Activated CD4-positive, alpha-beta T cell treated with anti-CD3 and anti-CD28 coated beads, Interleukin-2, amount 50 U/mL, for 24 hours (primary cell): ENCODE measurements around the gene CCND1.

Experiments used
- DNase-seq, 2 donors: peaks; one replicate each; pipeline ENCODE4 v3.0.0-alpha.2; 2020; ENCODE audit warnings: low read depth in 1 of 2, low spot score in 1 of 2

CCND1 gene

DNA sequence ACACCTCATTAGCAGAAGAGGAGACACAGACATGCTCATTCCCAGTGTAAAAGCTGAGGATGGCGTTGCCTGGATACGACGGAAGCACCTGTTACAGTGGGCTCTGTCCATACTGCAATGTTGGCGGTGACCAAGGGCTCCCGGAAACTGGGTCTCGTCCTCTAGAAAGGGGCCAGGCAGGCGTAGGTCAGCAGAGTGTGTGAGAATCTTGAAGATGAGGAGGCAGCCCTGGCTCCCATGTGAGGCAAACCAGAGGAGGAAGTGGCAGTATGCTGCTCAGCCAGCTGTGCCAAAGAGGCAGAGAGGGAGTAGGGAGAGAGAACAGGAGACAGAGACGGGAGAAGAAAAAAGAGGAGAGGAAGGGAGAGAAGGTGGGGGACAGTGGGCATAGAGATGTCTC is 23.9 kb downstream of the CCND1 start:
- no peak for DNase-seq

DNA sequence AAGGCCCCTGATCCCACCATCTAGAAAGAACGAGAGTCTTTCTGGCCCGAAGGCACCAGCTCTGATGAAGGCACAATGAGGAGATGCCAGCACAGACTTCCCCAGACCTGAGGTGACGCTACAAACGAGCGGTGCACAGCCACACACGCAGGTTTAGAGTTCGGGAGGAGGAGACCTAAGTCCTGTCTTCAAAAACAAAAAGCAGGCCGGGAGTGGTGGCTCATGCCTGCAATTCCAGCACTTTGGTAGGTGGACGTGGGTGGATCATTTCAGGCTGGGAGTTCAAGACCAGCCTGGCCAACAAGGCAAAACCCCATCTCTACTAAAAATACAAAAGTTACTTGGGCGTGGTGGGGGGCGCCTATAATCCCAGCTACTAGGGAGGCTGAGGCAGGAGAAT is 24.7 kb downstream of the CCND1 start:
- no peak for DNase-seq

DNA sequence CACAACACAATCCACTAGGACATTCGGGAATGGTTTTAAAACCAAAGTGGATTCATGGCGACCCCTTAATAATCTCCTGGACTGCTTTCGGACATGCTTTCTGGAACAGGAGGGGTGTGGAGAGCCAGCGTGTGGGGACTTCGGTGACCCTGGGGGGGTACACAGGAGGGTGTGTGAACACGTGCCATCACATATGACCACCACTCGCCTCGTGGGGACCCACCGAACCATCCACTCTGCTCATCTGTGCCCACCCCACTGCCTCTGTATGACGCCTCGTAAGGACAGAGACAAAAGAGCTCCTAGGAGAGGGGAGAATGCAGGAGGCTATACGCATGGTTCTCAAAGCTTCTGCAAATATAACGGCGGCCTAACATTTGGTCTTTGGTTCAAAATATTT is 25.3 kb downstream of the CCND1 start:
- no peak for DNase-seq

DNA sequence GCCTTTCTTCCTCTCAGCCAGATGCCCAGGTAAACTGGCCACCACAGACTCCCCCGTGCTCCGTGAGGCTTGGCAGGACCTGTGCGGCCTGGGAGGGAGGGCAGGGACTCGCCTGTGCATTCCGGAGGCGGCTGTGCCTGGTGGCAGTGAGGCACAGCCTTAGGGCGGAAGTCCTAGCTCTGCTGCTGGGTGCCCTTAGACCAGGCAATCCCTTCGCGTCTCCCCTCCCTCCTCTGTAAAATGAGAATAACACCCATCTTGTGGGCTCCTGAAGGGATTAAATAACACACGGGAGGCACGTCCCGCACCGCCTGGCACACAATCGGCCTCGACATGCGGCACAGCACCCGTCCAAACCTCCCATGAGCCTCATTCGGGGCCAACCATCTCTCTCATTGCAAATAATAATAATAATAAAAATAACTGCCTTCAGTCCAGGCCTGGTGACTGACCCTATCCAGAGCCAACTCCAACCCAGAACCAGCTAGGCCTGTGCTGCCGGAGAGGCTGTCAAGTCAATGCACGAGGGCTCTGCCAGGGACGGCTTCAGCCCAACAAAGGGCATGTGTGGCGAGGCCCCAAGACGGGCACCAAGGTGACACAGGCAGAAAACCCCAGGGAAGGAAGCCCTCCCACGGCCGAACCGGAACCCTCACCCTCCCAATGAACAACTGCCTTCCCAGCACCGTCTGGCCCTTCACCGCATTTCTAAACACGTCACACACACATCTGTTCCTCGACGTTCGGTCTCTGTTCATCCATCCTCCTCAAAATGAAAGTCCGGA is 26.0 kb downstream of the CCND1 start:
- no peak for DNase-seq

DNA sequence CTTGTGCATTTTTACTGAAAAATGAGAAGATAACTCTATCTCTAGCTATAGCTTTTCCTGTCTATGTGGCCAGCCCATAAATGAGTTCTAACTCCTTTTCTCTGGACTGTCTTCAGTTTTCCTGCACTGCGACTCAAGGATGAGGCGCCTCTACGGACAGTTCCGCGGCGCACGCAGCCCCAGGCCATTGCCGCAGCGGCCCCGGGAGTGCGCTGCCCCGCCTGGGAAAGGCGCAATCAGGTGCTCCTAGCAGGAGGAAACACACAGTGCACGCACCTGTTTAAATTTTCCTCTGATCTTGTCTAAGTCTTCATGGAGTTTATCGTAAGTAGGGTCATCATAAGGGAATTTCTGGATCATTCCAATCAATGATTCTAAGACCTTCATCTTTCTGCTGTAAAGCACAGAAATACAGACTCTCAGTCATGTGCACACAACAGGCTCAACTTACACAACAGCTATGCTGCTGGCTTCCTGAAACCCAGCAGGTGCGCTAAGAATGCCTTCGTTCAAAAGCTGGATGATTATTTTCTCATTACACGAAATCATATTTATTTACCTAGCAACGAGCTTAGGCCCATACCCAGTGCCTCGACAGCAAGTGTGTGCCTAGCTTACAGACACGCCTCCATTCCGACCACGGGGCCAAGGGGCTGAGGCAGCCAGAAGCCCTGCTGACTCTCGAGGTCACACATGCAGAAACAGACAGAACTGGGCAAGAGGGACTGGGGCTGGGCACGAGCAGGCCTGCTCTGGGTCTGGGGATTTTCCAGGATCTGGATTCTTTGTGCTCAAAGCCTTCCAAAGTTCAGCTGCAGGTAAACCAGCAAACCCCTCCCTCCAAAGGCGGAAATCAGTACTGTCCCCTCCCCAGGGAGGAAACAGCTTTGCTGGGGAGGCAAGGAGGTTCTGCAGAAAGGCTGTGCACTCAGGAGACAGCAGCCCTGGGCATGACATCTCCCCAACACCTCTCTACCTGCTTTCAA is 27.0 kb downstream of the CCND1 start:
- DNase-seq, result no peak

DNA sequence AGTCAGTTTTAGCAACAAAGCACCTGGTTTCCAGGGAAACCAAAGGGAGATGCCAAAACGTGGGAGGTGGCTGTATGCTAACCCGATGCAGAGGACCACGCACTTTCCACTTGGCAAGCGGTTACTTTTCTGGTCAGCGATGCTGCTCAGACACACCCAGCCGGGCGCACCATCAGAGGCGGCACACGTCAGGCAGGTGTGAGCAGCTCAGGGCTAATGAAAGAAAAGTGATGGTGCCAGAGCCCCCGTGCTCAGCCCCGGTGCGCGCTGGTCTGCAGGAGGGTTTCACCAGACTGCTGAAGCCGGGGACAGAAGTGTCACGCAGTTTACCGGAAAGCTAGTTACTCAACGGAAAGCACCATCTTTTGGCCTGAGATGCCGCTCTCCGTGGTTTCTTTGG is 28.5 kb downstream of the CCND1 start:
- no peak for DNase-seq

DNA sequence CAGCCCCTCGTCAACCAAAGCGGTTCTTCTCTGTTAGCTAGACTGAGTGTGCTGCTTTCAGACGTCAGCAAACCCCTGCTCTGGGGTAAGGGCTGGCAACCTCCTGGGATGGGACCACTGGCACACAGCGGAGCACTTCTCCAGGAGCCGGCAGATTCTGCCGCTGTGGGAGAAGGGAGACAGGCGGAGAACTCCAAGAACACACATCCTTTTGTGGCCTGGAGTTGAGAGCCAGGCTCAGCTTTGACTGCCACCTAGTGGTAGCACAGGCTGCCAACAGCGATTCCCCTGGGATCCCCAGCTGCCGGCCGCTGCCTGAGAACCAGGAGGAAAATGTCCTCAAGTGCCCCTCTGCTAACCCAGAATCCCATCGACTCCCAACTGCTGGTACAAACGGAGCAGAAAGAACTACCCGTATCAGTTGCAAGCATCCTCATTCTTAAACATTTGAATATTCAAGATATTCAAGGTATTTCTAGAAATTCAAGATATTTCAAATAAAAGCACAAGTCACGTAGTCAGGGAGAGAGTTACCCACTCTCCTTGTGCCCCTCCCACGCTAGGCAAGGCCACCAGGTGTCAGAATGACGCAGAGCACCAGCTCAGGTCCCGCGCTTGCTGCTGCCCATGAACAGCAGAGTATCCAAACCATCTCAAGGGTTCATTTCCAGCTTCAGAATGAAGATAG is 29.3 kb downstream of the CCND1 start:
- peak; percentile 29 to 45 for DNase-seq

DNA sequence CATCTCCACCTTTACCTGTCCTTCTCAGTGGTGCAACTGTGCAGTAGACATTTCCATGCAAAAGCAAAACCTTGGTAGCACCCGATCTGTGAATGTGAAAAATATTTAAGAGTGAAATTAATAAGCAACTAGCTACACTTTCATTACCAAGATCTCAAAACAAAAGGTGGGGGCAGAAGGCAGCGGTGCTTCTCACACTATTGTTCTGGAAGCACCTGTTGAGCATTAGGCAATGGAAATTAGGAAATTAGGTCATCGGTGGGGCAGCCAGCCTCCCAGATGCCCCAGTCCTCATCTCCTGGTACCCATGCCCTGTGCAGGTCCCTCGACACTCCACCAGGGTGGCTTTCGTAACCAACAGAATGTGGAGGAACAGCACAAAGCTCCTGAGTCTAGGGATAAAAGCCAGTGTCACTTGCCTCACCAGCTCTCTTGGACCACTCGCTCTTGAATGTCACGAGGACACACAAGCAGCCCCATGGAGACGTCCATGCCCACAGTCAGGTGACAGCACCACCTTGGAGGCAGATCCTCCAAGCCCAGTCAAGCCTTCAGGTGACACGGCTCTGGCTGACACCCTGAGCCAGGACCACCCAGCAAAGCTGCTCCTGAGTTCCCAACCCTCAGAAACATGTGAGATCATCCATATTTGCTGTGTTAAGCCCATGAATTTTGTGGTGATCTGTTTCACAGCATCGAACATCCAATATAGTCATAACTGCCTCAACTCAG is 30.9 kb downstream of the CCND1 start:
- no peak for DNase-seq

DNA sequence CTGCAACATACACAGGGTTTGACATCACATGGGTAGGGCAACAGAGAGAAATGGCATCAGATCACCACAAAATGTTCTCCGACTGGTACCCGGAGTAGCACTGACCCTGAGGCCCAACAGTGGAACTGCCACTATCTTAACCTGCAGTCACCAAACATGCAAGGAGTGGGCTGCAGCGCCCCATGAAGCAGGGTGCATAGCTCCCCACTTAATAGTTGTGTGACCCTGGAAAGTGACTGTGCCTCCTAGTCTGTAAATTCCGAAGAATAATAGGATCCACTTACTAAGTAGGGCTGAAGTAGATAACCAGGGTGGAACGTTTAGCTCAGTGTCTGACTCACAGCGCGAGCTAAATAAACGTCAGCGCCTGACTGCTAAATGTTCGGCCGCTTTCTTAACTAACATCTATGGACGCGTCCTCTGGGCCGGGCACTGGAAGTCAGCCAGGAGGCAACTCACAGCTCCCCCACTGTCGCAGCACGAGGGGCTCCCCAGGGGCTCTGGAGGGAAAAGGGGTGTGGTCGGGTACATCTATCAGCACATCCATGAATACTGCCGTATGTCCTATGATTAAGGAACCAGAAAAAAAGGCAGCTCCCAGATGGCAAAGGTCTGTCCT is 33.4 kb downstream of the CCND1 start:
- DNase-seq, result peak in 1 of 2 donors; percentile 14

DNA sequence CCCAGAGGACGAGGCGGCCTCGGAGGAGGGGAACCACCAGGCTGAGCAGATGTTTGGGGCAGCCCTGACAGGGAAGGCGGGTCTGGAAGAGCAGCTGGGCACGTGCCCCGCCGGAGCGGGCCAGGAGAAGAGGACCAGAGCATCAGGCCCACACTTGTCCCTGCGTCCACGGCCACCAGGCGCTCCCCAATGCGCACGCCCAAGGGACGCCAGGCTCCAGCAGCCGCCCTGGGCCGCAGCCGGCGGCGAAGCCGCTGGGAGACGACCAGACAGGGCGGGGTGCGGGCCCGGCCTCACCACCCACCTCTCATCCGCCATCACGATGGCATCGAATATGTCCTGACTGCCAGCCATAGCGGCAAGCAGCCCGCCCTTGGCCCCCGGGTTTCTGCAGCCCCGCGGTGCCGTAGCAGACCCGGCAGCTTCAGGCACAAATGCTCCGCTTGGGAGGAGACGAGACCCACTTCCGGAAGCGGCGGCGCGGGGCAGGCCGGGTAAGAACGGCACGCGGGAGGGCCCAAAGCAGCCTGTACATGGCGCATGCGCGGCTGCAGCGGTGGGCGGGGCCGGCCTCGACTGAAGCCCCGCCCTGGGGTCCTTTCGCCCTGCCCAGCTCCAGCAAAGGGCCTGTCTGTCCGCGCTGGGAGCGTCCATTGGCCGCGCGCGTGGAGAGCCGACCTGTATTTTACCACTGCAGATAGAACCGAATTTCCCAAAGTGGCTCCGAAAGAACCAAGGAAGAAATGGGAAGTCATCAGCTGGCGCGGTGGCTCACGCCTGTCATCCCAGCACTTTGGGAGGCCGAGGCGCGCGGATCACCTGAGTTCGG is 34.1 kb downstream of the CCND1 start, which contains the start of gene LTO1:
Gene LTO1 (minus strand): TSS at position 468 of the 829 bp plus-strand sequence. CDS start 114 bp downstream, at position 354.
- peak; percentile 92 to 94 for DNase-seq

DNA sequence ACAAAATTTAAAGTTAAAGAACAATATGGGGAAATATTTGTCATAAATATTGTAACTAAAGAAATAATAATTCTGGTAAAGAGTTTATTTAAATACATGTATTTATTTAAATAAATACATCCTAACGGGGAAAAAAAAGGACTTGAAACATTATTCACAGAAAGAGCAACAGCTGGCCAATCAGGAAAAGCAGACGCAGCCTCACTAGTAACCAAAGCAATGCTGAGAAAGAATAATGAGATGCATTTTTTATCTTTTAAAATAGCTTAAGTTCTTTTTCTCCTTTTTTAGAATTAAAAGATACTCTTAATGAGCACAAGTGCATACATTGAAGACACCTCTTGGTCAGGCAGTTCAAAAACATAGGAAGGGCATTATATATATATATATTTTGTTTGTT is 36.8 kb downstream of the CCND1 start:
- no peak for DNase-seq

DNA sequence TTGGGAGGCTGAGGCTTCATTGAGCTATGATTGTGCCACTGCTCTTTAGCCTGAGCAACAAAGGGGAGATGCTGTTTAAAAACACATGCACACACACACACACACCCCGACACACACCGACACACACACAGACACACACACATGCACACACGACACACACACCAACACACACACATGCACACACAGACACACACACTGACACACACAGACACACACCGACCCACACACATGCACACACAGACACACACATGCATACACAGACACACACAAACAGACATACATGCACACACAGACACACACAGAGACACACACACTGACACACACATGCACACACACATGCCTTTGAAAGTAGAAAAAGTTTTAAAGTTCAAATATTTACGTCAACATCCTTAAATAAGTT is 39.7 kb downstream of the CCND1 start:
- no peak for DNase-seq

DNA sequence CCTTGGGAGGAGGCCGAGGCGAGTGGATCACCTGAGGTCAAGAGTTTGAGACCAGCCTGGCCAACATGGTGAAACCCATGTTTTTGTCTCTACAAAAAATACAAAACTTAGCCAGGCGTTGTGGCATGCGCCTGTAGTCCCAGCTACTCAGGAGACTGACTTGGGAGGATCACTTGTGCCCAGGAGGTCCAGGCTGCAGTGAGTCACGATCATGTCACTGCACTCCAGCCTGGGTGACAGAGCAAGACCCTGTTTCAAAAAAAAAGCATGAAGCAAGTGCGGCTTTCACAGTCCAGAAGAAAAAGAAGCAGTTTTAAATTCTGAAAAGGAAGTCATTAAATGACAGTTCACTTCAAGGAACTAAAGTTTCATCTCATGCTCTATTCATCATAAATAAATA is 41.3 kb downstream of the CCND1 start:
- no peak for DNase-seq

DNA sequence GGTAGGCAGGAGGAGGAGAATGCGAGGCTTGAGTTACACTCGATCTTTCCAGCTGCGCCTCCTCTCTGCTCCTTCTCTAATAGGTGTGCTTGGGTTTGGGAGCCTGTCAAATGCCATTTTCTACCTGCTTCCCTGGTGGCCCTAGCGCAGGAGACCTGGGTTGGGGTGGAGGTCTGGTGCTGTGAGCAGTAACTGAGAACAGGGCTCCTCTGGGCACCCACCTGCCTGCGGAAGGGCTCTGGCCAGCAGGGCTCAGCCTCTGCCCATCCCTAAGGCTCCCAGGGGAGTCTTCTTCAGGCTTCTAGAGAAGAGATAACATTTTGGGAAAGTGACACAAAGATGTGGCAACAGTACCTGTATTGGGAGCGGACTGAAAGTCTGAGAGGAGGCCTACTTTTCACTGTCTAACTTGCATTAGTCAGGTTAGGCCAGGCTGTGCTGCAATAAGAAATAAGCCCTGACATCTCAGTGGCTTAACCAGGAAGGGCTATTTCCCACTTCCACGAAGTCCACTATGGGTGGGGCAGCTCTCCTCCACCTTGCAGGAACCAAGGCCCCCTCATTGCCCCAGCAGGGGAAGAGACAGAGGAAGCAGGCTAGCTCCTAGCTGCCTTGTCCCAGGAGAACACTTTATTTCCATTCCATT is 41.8 kb downstream of the CCND1 start:
- no peak for DNase-seq

DNA sequence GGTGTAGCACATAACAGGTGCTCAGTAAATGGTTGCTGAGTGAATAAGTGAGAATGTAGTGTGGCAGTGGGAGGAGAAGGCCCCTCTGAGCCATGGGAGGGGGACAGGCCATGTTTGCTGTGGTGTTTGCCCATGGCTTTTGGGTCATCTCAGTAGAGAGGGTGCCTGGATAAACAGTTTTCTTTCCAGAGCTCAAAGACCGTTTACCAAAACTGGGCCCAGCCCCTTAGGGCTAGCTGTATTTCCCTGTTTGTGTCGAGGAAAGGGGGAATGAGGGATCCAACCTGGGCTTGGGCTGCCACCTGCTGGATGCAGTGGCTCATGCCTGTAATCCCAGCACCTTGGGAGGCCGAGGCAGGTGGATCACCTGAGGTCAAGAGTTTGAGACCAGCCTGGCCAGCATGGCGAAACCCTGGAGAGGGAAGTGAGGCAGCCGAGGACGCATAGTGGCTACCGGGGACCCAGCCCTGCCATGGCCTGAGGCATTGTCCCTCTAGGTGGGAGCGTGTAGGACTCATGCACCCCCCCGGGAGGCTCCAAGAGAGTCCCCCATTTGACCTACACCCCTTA is 42.9 kb downstream of the CCND1 start:
- no peak for DNase-seq

DNA sequence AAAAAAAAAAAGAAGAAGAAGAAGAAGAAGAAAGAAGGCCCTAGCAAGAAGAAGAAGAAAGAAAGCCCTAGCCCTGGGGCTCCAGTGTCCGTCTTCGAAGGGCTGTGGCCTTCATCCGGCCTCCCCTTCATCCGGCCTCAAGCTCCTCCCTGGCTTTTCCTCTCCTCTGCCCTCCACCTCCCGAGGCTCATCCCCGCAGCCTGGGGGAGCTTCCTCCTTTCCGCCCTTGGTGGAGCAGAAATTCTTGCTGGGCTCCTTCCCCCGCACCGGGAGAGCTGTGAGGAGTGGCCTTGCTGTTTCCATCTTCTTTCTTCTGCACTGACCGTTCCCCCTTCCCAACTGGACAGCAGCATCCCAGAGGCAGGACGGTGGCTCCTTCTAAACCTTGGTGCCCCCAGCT is 43.7 kb downstream of the CCND1 start:
- no peak for DNase-seq

DNA sequence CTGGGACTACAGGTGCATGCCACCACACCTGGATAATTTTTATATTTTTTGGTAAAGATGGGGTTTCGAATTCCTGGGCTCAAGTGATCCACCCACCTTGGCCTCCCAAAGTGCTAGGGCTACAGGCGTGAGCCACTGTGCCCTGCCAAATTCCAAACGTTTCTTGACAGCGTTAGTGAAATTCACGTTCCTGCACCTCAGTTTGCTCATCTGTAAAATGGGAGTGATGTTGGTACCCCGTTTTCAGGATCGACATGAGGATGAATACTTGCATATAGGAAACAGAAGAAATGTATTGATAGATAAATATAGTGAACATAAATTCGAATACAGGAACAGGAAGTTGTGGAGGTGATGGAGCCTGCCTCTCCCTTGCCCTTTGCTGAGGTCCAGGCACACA is 44.4 kb downstream of the CCND1 start:
- DNase-seq, result no peak

DNA sequence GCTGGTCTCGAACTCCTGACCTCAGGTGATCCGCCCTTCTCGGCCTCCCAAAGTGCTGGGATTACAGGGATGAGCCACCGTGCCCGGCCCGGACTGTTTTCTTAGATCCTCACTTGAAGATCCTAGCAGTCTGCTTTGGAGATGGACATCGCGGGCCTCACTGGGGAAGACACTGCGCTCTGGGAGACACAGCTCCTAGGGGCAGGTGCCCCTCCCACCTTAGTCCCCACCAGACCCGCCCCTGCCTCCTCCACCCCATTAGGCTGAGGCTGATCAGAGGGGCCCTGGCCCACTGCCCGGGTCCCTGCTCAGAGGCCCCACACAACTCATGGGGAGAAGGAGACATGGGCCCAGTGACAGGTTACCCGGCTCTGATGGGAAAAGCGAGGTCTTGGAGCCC is 45.5 kb downstream of the CCND1 start:
- DNase-seq, result no peak

DNA sequence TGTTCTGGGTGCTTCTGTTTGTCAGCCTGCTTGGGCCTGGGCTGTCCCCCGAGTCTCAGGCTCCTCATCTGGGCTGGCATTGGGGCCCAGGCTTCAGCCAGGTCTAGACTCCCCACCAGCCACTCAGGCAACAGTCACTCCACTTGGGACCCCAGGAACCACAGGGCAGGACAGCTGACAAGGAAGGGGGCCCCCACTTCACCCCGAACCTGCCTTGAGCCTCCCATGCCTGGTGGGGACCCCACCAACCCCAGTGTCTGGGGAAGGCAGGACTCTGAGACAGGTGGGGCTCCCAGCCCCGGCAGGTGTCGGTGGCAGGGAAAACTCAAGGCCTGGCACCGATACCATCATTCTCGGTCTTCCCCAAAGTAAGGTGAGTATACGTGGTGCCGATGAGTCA is 45.9 kb downstream of the CCND1 start:
- no peak for DNase-seq
